OCI-LY1 (cell line): ENCODE measurements around the gene DPH2.

Experiments
- CTCF ChIP-seq: fragments of 200-600 bp; sonication (generic), shearing (Covaris generic); IDR thresholded peaks from 2 replicates; pipeline ENCODE4 v1.5.1; 2017; ENCODE audit warnings: mild to moderate bottlenecking, antibody characterized with exemption, low read length, moderate library complexity, mixed read lengths
- EZH2 ChIP-seq: fragments of 200-600 bp; sonication (generic), shearing (Covaris generic); IDR thresholded peaks from 2 replicates; pipeline ENCODE4 v1.8.0; 2017; ENCODE audit warnings: borderline replicate concordance, mixed run types, mild to moderate bottlenecking, antibody characterized with exemption, low read length, moderate library complexity, mixed read lengths

- TF ChIP-seq CTCF (no peak), EZH2 (no peak)
Observed at GRCh38 chr1:44016890-44017400, 47.1 kb downstream of the DPH2 start.
